Stimulated activated CD4-positive, alpha-beta T cell treated with anti-CD3 and anti-CD28 coated beads, Interleukin-12 subunit alpha, Interleukin-12 subunit beta, amount 100 ng/mL, for 4 hours (primary cell): Measurements from ENCODE around the gene RTN4RL2.

Experiments used
- DNase-seq: peaks from one replicate; pipeline ENCODE4 v3.0.0-alpha.2; 2020

The RTN4RL2 gene

DNA sequence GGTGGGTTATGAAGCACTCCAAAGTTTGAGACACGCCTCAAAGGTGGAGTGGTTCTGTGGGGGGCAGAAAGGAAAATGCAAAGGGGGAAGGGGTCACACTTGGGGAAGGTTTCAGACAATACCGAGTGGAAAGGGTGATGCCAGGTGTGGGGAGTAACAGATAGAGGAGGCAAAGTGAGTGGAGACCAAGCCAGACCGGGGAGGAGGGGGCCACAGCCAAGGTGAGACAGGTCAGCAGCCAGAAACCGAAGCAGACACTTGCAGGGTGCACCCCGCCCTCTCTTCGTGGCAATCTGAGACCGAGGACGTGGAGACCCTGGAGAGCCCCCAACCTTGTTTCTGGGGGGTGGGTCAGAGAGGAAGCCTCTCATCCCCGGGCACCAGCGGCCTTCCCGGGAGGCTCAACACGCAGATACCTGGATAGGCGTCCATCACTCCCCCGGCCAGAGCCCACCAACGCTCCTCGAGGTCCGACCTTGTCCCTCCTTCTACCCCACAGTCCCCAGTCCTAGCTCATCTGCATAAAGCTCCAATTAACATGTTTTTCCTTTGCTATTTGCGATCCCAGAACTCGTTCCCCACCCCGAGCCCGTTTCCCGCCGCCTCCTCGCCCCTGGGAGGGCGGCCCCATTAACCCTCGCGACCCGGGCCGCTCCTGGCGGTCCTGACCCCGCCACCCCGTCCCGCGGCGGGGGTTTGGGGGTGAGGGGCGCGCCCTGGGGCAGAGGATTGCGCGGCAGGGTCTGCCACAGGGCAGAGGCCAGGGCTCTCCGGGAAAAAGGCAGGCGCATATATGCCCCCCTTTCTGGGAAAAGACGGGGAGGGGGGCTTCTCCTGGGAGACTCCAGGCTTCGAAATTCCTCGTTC lies 21.8 kb downstream of the RTN4RL2 start:
- no peak for DNase-seq

DNA sequence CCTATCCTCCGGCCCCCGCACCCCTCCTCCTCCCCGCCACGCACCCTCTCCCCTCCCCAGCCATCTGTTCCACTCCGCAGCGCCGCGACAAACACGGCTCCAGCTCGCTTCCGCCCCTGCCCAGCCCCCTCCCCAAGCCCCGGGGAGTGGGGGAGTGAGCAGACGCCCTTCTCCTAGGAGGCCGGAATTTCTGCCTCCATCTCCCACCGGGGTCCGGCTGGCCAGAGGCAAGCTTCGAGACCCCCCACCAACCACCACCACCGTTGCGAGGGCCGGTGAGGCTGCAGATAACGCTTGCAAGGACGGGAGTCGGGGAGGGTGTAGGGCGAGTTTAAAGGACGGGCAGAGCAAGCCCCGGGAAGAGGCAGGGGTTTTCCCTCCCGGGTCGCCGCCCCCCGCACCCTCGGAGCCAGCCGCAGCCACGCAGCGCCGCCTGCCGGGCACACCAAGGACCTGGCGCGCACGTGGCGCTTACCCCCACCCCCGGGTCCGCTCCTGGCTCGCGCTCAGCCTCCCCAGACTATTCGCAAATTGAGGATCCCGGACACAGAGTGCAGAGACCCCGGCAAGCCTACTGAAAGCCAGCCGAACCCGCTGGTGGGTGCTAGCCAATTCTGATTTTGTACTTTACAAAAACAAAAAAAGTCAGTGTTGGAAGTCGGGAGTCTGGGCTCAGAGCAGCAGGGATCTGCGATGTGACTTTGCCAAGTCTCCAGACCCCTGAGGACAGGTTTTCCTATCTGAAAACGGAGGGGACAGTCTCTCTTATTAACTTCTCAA lies 22.6 kb downstream of the RTN4RL2 start:
- DNase-seq = peak; percentile 73

- no peak for DNase-seq
Observed at GRCh38 chr11:57483562-57483918, 23.2 kb downstream of the RTN4RL2 start.

GRCh38 chr11:57484141-57484710 lies 23.9 kb downstream of the RTN4RL2 start:
- DNase-seq = no peak

DNA sequence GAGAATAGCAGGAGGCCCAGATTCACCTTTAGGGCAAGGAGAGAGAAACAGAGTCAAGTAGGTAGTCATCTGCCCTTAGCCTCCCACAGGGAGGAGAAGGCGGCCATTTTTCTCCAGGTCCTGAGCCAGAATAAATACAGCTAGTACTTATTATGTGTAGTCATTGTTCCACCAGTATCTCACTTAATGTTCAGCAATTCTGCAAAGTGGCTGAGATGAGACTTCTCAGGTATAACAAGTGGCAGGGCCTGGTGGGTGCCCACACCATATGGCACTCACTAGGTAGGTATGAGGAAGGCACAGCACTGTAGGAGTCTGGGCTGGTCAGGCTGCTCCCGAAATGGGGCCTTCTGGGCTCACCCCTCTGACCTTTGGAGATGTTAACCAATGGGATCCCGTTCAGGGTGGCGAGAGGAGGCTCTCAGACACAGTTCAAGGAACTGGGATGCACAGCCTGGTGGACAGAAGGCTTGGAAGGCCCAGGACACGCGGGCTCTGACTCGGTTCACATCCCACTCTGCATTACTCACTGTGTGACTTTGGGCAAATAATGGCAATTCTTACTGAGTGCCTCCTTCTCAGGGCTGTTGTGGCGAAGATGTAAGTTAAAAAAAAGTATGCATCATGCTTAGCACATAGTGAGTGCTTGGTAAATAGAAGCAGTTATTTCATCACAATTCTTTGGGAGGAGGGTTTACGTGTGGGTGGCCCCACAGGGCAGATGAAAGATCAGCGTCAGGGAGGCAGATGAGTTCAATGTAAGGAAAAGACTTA lies 25.1 kb downstream of the RTN4RL2 start:
- no peak for DNase-seq

GRCh38 chr11:57487021-57487778 lies 26.9 kb downstream of the RTN4RL2 start:
- no peak for DNase-seq

DNA sequence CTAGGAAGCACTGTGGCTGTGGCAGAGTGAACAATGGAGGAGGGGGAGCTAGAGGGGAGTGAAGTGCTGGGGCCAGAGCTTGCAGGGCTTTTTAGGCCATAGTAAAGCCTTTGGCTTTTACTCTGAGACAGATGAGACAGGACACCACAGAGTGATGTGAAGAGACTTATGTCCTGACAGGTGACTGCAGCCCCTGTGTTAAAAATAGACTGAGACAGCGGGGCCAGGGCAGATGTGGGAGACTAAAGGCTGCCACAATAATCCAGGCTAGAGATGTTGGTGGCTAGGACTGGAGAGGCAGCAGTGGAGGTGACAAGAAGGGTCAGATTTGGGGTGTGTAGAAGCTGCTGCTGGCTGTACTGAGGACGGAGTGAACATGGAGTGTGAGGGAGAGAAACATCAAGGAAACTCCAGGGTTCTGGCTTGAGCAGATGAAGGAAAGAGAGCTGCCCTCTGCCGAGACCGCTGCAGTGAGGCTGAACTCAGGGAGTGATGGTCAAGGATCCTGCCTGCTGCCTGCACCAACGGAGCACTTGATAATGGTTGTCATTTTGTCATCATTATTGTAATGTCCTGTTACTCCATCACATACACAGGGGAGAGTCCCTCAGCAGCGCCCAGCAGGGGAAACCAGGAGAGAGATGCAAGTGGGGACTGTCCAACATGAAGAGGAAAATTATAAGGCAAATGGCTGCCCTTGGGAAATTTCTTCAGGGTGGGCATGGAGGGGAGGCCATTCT lies 27.8 kb downstream of the RTN4RL2 start:
- no peak for DNase-seq

DNA sequence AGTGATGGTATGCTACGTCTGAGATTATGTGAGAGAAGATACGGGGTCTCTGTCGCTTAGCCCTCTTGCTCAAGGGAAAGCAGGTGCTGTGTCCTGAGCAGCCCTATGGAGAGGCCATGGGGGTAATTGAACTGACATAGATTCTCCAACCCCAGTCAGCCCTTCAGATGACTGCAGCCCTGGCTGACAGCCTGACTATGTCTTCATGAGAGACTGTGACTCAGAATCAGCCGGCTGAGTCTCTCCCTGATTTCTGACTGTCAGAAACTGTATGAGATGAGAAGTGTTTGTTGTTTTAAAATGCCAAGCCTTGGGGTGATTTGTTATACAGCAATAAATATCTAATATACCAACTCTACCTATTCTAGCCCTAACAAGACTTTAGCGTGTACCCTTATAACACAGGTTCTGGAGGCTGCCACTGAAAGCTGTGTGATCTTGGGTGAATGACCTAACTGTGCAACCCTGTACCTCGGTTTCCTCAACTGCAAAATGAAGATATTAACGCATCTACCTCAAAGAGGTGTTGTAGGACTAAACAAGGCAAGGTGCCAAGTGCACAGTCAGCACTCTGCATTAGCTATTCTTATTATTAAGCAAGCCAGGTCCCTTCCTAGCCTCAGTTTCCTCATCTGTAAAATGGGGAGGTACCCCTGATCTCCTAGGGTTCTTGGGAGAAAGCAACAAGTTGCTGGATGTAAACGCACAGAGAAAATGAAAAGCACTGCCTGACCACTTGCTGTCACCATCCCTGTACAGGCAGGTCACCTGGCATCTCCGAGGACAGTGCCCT lies 30.3 kb downstream of the RTN4RL2 start:
- no peak for DNase-seq

GRCh38 chr11:57491371-57492061 lies 31.2 kb downstream of the RTN4RL2 start:
- peak; percentile 41 for DNase-seq

GRCh38 chr11:57493507-57494503 lies 33.5 kb downstream of the RTN4RL2 start:
- peak; percentile 72 for DNase-seq

GRCh38 chr11:57496109-57496820 lies 35.9 kb downstream of the RTN4RL2 start:
- DNase-seq = no peak

DNA sequence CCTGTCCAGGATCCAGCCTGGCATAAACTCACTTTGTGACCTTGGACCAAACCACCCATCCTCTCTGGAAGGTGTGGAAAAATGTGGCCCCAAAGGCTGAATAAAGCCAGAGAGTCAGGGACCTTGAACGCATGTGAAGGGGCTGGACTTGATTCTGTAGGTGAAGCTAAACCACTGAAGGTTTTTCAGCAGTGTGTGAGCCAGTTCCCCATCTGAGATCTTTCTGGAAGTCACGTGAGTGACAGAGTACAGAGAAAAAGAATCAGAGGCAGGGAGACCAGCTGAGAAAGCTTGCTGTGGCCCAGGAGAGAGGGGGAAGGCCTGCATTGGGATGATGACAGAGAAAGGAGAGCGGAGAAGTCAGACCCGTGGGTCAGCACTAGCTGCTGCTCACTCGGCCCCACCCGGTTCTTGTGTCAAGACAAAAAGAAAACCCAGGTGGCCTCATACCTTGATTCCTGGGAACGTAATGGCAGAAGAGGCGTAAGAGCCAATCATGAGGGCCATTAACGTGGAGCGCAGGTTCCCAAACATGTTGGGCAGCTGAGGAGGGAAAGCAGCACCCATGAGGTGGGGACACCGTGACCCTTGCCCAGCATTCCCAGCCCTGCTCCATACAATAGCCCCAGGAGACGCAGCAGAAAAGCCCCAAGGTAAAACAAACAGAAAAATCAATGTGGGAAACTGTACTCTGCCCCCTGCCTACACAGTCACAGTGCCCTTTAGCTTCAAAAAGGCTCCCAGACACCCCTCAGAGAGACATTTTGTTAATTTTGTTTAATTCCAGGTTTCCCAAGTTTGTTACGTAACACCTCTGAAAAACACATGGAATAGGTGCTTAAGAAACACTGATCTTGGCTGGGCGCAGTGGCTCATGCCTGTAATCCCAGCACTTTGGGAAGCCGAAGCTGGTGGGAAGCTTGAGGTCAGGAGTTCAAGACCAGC lies 37.2 kb downstream of the RTN4RL2 start:
- no peak for DNase-seq

DNA sequence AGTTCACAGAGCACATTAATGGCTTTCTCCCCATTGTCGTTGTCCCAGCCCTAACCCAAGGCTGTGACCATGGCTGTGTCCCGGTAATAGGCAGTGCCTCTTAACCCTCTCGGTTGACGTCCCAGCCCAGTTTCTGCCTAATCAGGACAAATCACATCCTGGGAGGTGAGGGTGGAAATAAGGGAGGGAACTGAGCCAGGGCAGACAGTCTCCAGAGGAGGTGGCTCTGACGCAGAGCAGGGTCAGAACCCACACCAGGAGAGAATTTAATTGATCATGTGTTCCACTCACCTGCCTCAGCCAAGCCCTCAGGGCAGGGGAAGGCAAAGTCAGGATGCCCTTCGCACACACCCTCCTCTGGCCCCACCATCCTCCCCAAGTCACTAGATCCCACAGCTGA lies 38.2 kb downstream of the RTN4RL2 start:
- DNase-seq = no peak

GRCh38 chr11:57499413-57499982 lies 39.2 kb downstream of the RTN4RL2 start:
- peak; percentile 34 for DNase-seq

DNA sequence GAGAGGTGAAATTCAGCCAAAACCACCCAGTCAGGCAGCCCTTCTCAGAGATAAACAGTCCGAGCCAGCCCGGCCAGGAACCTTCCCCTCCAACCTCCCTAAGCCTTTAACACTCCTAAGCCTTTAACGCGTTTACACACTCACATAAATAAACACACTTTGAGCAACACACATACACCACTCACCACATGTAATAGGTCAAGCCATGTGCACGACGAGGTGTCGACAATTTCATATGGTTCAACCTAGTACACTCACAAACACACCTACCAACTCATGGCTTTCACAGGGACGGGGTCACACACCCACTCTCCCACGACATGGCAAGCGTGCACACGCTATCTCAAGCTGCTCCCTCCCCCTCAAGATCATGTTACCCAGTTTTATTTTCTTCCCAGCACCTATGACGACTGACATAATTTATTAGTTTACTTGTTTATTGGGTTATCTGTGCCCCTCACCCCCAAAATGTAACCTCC lies 39.7 kb downstream of the RTN4RL2 start:
- no peak for DNase-seq

DNA sequence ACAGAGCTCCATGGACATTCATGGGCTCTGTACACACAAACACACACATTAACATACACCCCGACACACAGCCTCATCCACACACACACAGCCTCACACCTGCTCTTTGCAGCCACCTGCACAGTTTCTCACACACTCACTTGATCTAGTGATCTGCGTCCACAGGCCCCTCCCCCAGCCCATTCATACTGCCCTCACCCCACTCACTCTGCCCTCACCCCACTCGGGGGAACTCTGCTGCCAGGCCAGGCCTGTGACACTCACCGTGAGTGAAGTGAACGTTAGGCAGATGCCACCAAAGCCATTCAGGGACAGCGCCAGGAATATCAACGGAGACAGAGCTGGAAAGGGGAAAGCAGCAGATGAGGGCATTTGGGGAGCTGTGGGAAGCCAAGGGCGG lies 40.2 kb downstream of the RTN4RL2 start:
- DNase-seq = no peak
